Measurements from ENCODE around the gene COQ8A. TPM values are rescaled to one million over a fixed set of nuclear protein-coding genes. Genes with fewer than 3 reads are reported as not detected.

Gene COQ8A
- total and polyA plus RNA-seq, 8 donors = 26.4 to 384 (median 65.2) TPM

DNA sequence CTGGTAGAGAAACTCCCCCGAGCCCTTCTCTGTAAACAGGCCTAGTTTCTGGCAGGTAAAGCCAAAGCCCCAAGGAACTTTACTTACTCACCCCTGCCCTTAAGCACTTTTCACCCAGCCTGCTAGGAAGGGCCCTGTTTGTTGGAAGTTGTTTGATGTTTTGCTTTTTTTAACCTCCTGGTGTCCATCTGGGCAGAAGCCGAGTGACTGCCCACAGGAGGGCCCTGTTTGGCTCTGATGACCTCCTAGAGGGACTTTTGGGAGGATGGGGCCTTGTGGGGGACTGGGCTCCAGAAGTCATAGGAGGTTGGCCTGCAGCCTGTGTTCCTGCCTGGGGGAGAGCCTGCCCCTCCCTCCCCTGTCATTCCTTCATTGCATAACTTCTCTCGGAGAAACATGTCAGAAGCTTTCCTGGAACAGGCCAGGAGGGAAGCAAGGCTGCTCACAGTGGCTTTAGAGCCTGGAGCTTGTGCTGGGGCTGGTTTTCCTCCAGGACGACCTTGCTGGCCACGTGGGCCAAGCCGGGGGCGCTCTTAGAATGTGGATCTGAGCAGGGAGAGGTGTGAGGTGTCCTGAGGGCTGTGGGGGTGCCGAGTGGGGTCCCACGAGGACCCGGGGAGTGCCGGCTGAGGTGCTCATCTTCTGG, 33.9 kb downstream of the COQ8A start:
- Histone ChIP-seq H3K4me1 (peaks cover 29 to 49% (median 35%) of the 10 kb centered on the region in 4 donors), H3K36me3 (peaks cover 6 to 65% (median 57%) of the 10 kb centered on the region in 4 donors), H3K4me3 (peak overlapping the region in 1 of 4 donors; percentile 22), H3K9me3 (peaks cover 0 to 9% (median 2%) of the 10 kb centered on the region in 4 donors), H3K27me3 (no peaks in the 10 kb centered on the region), H3K27ac (peak overlapping the region; percentile 43 to 89 (median 82))
- TF ChIP-seq POLR2A (IDR thresholded peaks at IDR 0.05) = no peak
- peak; percentile 48 to 84 (median 71) for TF ChIP-seq POLR2AphosphoS5 (IDR thresholded peaks at IDR 0.05)
- peak; percentile 69 for TF ChIP-seq EP300 (IDR thresholded peaks at IDR 0.05)
- TF ChIP-seq, protein P1, sequence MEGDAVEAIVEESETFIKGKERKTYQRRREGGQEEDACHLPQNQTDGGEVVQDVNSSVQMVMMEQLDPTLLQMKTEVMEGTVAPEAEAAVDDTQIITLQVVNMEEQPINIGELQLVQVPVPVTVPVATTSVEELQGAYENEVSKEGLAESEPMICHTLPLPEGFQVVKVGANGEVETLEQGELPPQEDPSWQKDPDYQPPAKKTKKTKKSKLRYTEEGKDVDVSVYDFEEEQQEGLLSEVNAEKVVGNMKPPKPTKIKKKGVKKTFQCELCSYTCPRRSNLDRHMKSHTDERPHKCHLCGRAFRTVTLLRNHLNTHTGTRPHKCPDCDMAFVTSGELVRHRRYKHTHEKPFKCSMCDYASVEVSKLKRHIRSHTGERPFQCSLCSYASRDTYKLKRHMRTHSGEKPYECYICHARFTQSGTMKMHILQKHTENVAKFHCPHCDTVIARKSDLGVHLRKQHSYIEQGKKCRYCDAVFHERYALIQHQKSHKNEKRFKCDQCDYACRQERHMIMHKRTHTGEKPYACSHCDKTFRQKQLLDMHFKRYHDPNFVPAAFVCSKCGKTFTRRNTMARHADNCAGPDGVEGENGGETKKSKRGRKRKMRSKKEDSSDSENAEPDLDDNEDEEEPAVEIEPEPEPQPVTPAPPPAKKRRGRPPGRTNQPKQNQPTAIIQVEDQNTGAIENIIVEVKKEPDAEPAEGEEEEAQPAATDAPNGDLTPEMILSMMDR (IDR thresholded peaks at IDR 0.05) = no peak
- DNase-seq = peak in 1 of 2 donors; percentile 51
- intact Hi-C loops (cut with DNase I; ENCODE audit: low total_unique reads) = no loop called here
- 40 to 57% (median 43%) methylated on average over 7 to 11 of the region's 11 CpGs for WGBS, 5 donors

DNA sequence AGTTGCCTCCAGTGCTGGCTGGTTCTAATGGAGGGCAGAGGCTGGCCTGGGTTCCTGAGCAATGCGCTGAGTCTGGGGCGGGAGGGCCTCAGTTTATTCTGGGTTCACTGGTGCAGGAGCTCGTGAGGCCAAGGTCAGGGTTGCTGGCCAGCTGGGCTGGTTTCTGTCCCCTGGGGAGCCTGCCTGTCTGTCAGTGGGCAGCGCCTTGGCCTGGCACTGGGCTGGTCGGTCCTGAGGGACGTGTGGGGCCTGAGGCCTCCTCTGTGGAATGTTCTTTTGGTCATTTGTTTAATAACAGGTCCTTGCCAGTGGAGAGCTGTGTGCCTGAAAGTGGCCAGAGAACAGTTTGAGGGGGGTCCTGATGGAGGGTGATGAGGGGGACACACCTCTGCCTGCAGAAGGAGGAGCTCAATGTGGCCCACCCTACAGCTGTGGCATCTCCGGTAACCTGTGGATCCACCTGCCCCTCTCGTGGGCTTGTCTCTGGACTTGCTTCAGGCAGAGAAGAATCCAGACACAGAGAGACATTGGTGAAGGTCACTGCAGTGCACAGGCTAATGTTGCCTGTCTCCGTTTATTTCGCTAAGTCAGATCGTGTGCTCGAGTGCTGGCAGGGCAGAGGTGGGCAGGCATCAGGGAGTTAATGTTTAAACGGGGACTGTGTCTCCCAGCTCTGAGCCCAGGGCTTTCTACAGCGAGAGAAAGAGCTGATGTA, 34.6 kb downstream of the COQ8A start:
- Histone ChIP-seq H3K9me3 (peaks cover 0 to 9% (median 2%) of the 10 kb centered on the region in 4 donors), H3K27ac (peak overlapping the region; percentile 43 to 89 (median 82)), H3K36me3 (peaks cover 6 to 67% (median 57%) of the 10 kb centered on the region in 4 donors), H3K4me3 (peak overlapping the region in 1 of 4 donors; percentile 22), H3K27me3 (no peaks in the 10 kb centered on the region), H3K4me1 (peaks cover 29 to 52% (median 42%) of the 10 kb centered on the region in 4 donors)
- intact Hi-C loops (cut with DNase I; ENCODE audit: low total_unique reads) = no loop called here
- DNase-seq = peak in 1 of 2 donors; percentile 67
- TF ChIP-seq EP300 (IDR thresholded peaks at IDR 0.05) = no peak
- TF ChIP-seq, protein P1 (IDR thresholded peaks at IDR 0.05) = no peak
- no peak for TF ChIP-seq POLR2AphosphoS5 (IDR thresholded peaks at IDR 0.05)
- no peak for TF ChIP-seq POLR2A (IDR thresholded peaks at IDR 0.05)
- 32 to 54% (median 41%) methylated on average over 9 to 14 of the region's 14 CpGs for WGBS, 5 donors

DNA sequence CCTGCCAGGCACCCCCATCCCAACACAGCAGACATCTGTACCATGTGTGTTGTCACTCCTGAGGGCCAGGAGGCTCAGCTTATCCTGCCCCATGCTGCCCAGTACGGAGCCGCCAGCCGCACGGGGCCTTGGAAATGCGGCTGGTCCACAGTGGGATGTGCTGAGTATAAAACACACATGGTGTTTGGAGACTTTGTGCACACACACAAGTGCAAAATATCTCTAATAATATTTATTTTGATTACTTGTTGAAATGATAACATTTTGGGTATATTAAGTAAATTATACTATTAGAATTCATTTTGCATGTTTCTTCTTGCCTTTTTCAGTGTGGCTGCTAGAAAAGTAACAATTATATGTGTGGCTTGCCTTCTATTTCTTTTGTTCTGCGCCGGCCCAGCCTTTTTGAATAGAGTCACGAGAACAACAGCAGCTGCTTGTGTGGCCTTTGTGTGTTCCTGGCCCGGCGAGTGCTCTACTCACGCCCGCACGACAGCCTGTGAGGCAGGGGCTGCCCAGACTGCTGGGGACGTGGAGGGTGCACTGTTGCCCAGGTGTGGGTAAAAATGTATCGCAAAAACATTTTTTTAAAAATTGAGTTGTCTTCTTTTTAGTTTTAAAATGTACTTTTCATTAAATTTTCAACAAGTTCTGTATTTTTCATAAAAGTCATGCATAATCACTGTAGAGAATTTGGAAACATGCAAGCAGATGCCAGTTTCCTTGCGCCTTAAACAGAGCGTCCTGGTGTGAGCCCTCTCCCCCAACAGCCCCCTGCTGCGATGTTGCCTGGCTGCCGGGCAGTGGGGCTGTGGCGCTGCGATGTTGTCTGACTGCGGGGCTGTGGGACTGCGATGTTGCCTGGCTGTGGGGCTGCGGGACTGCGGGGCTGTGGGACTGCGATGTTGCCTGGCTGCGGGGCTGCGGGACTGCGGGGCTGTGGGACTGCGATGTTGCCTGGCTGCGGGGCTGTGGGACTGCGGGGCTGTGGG, 35.5 kb downstream of the COQ8A start:
- Histone ChIP-seq H3K27ac (peak overlapping the region in 4 of 5 donors; percentile 77 to 89 (median 86)), H3K4me3 (peak overlapping the region in 1 of 4 donors; percentile 22), H3K9me3 (peaks cover 0 to 9% (median 2%) of the 10 kb centered on the region in 4 donors), H3K4me1 (peaks cover 36 to 61% (median 49%) of the 10 kb centered on the region in 4 donors), H3K27me3 (no peaks in the 10 kb centered on the region), H3K36me3 (peaks cover 6 to 66% (median 56%) of the 10 kb centered on the region in 4 donors)
- TF ChIP-seq, protein P1 (IDR thresholded peaks at IDR 0.05) = no peak
- TF ChIP-seq EP300 (IDR thresholded peaks at IDR 0.05) (no peak), POLR2A (IDR thresholded peaks at IDR 0.05) (no peak), POLR2AphosphoS5 (IDR thresholded peaks at IDR 0.05) (no peak)
- 73 to 83% (median 78%) methylated on average over 25 to 29 of the region's 32 CpGs for whole genome bisulfite sequencing, 5 donors
- intact Hi-C loops (cut with DNase I; ENCODE audit: low total_unique reads) = no loop called here
- peak in 1 of 2 donors; percentile 55 for DNase-seq

Measured in stomach (tissue), 9 donors.